Activated gamma-delta T cell treated with anti-CD3 and anti-CD28 coated beads, Interleukin-2, amount 50 U/mL, for 16 hours (primary cell): Measurements from ENCODE around the gene TEAD2.
"Not testable (repeated sequence)": the region's sequence is repeated elsewhere in the genome, so short reads cannot be mapped to it uniquely, and the experiment has no call there.

ENCODE experiments used
- DNase-seq: peaks from one replicate; pipeline ENCODE4 v3.0.0-alpha.2; 2020; ENCODE audit warnings: low read depth

The TEAD2 gene

GRCh38 chr19:49333418-49333805 lies 28.8 kb downstream of the TEAD2 start:
- no peak for DNase-seq

GRCh38 chr19:49332691-49333417 lies 29.4 kb downstream of the TEAD2 start:
- not testable (repeated sequence) for DNase-seq

GRCh38 chr19:49331616-49332055 lies 30.6 kb downstream of the TEAD2 start:
- no peak for DNase-seq

- DNase-seq: not testable (repeated sequence)
These were observed 31.0 kb downstream of the TEAD2 start for GRCh38 chr19:49331187-49331586.

- DNase-seq: no peak
These were observed 33.5 kb downstream of the TEAD2 start for GRCh38 chr19:49328741-49329140.

- DNase-seq: peak; percentile 26
These were observed 34.2 kb downstream of the TEAD2 start for GRCh38 chr19:49327878-49328544.

- DNase-seq: no peak
These were observed 36.0 kb downstream of the TEAD2 start for GRCh38 chr19:49326165-49326704.

- not testable (repeated sequence) for DNase-seq
These were observed 36.5 kb downstream of the TEAD2 start for GRCh38 chr19:49325756-49326155.

- DNase-seq: no peak
These were observed 37.2 kb downstream of the TEAD2 start, which contains the start of gene SLC6A16 for GRCh38 chr19:49324801-49325576. Gene SLC6A16, minus strand, starts transcription at chr19:49325191. Its CDS starts 13,844 bp downstream, at chr19:49311347.

GRCh38 chr19:49318296-49318695 lies 43.9 kb downstream of the TEAD2 start:
- no peak for DNase-seq

GRCh38 chr19:49316284-49316683 lies 45.9 kb downstream of the TEAD2 start:
- DNase-seq: no peak

- no peak for DNase-seq
These were observed 47.1 kb downstream of the TEAD2 start for GRCh38 chr19:49315111-49315510.

- DNase-seq: no peak
These were observed 53.1 kb downstream of the TEAD2 start for GRCh38 chr19:49309087-49309486.

- not testable (repeated sequence) for DNase-seq
These were observed 55.5 kb downstream of the TEAD2 start for GRCh38 chr19:49306734-49307133.

- no peak for DNase-seq
These were observed 60.4 kb downstream of the TEAD2 start for GRCh38 chr19:49301866-49302252.

- DNase-seq: peak; percentile 63
These were observed 60.9 kb downstream of the TEAD2 start for GRCh38 chr19:49301165-49301865.

GRCh38 chr19:49298653-49299052 lies 63.6 kb downstream of the TEAD2 start:
- not testable (repeated sequence) for DNase-seq

GRCh38 chr19:49297403-49297802 lies 64.8 kb downstream of the TEAD2 start:
- DNase-seq: no peak

GRCh38 chr19:49295208-49295880 lies 66.9 kb downstream of the TEAD2 start:
- DNase-seq: no peak

- DNase-seq: no peak
These were observed 67.8 kb downstream of the TEAD2 start for GRCh38 chr19:49294401-49294800.
